Esophagus muscularis mucosa (tissue), 3 donors: ENCODE measurements around the gene DOCK1.

Source experiments
- POLR2A ChIP-seq: fragments of 450-650 bp; IDR thresholded peaks from one replicate; pipeline ENCODE4 v1.6.1; 2017; ENCODE audit warnings: antibody characterized with exemption, moderate library complexity, mild to moderate bottlenecking, low read depth
- TF ChIP-seq, protein P1 (sequence below), 3 experiments: fragments of 200-600 bp in 2 of 3; fragments of 450-650 bp in 1 of 3; sonication (generic) in 2 of 3; IDR thresholded peaks; one replicate each; pipeline ENCODE4 v1.5.1; 2017 to 2019; ENCODE audit warnings: antibody characterized with exemption in 3 of 3, mild to moderate bottlenecking in 2 of 3, moderate library complexity in 1 of 3

GRCh38 chr10:126921162-126921561 is 15.9 kb downstream of the DOCK1 start:
- TF ChIP-seq, protein P1, sequence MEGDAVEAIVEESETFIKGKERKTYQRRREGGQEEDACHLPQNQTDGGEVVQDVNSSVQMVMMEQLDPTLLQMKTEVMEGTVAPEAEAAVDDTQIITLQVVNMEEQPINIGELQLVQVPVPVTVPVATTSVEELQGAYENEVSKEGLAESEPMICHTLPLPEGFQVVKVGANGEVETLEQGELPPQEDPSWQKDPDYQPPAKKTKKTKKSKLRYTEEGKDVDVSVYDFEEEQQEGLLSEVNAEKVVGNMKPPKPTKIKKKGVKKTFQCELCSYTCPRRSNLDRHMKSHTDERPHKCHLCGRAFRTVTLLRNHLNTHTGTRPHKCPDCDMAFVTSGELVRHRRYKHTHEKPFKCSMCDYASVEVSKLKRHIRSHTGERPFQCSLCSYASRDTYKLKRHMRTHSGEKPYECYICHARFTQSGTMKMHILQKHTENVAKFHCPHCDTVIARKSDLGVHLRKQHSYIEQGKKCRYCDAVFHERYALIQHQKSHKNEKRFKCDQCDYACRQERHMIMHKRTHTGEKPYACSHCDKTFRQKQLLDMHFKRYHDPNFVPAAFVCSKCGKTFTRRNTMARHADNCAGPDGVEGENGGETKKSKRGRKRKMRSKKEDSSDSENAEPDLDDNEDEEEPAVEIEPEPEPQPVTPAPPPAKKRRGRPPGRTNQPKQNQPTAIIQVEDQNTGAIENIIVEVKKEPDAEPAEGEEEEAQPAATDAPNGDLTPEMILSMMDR (IDR thresholded peaks at IDR 0.05): no peak
- TF ChIP-seq POLR2A: no peak
